ENCODE data around the gene GDI2. TPM values are rescaled to one million over a fixed set of nuclear protein-coding genes. Genes with fewer than 3 reads are reported as not detected.

Gene GDI2
- total RNA-seq, 1 experiment from 2014 or later = 321 TPM

GRCh38 chr10:5794236-5794635 is 19.0 kb downstream of the GDI2 start (continued):
- TF ChIP-seq ATF6 (CRISPR knock-in tag; IDR thresholded peaks at IDR 0.05) (no peak), TEAD1 (CRISPR knock-in tag; IDR thresholded peaks at IDR 0.05) (no peak), TEAD4 (CRISPR knock-in tag; IDR thresholded peaks at IDR 0.05) (no peak), ZNF396 (CRISPR knock-in tag; IDR thresholded peaks at IDR 0.05; ENCODE audit: borderline replicate concordance) (no peak)

GRCh38 chr10:5789626-5790025 is 23.6 kb downstream of the GDI2 start:
- no peaks in the 10 kb centered on the region for H3K27me3 Mint-ChIP-seq (ENCODE audit: low read depth)
- peak overlapping the region; percentile 4; the same call in 1 of the 2 replicates for H3K27ac Mint-ChIP-seq
- TF ChIP-seq ZBTB21 (CRISPR knock-in tag; IDR thresholded peaks at IDR 0.05; ENCODE audit: borderline replicate concordance) = no peak
- no peak for TF ChIP-seq NR2C2 (CRISPR knock-in tag; IDR thresholded peaks at IDR 0.05)
- TF ChIP-seq NFE2L1 (CRISPR knock-in tag; IDR thresholded peaks at IDR 0.05) = no peak
- no peak for TF ChIP-seq CBFB (CRISPR knock-in tag; IDR thresholded peaks at IDR 0.05; ENCODE audit: low read depth)
- TF ChIP-seq IRF2 (CRISPR knock-in tag; IDR thresholded peaks at IDR 0.05; ENCODE audit: borderline replicate concordance, low read depth) = no peak
- no peak overlapping the region for H3K4me3 Mint-ChIP-seq
- ChIA-PET POLR2A (no interaction called here), CTCF (no interaction called here)
- no peaks in the 10 kb centered on the region for H3K9me3 Mint-ChIP-seq
- H3K4me1 Mint-ChIP-seq = no peaks in the 10 kb centered on the region
- H3K36me3 Mint-ChIP-seq = peaks cover 77% of the 10 kb centered on the region
- DNase-seq (ENCODE audit: low spot score) = no peak
- no peak for ATAC-seq

GRCh38 chr10:5788969-5789368 is 24.3 kb downstream of the GDI2 start:
- ChIA-PET CTCF (no interaction called here), POLR2A (no interaction called here)
- no peaks in the 10 kb centered on the region for H3K27me3 Mint-ChIP-seq (ENCODE audit: low read depth)
- peaks cover 79% of the 10 kb centered on the region for H3K36me3 Mint-ChIP-seq
- H3K4me1 Mint-ChIP-seq = no peaks in the 10 kb centered on the region
- no peak overlapping the region; the same call in 1 of the 2 replicates for H3K27ac Mint-ChIP-seq
- no peak for TF ChIP-seq STAT6 (CRISPR knock-in tag; conservative IDR thresholded peaks at IDR 0.05; ENCODE audit: low read depth)
- no peak overlapping the region for H3K4me3 Mint-ChIP-seq
- H3K9me3 Mint-ChIP-seq = no peaks in the 10 kb centered on the region
- ATAC-seq (no peak), DNase-seq (ENCODE audit: low spot score) (no peak)

- CTCF ChIA-PET = no interaction called here
- no peak for ATAC-seq
- peaks cover 76% of the 10 kb centered on the region for H3K36me3 Mint-ChIP-seq
- H3K4me3 Mint-ChIP-seq = no peak overlapping the region
- POLR2A ChIA-PET = interaction anchor here (0.6 kb wide), 1 partner anchor 64 kb away, joined by 3 read pairs; no protein-coding TSS in a partner anchor
- H3K27me3 Mint-ChIP-seq (ENCODE audit: low read depth) = no peaks in the 10 kb centered on the region
- DNase-seq (ENCODE audit: low spot score) = no peak
- H3K9me3 Mint-ChIP-seq = no peaks in the 10 kb centered on the region
- peaks cover 5% of the 10 kb centered on the region; the same call in 1 of the 2 replicates for H3K4me1 Mint-ChIP-seq
- H3K27ac Mint-ChIP-seq = 0 out of 2 replicates have a peak overlapping the region, but pooled peaks have one; percentile 26
- TF ChIP-seq MLX (CRISPR knock-in tag; IDR thresholded peaks at IDR 0.05) = no peak
Measured at GRCh38 chr10:5783300-5783699, 29.9 kb downstream of the GDI2 start.

- no peak for ATAC-seq
- ChIA-PET CTCF (no interaction called here), POLR2A (no interaction called here)
- Mint-ChIP-seq H3K36me3 (peaks cover 76% of the 10 kb centered on the region), H3K4me3 (no peak overlapping the region), H3K27me3 (ENCODE audit: low read depth) (no peaks in the 10 kb centered on the region), H3K27ac (peak overlapping the region; percentile 84; the same call in 1 of the 2 replicates), H3K9me3 (no peaks in the 10 kb centered on the region), H3K4me1 (peaks cover 9% of the 10 kb centered on the region; the same call in 1 of the 2 replicates)
- DNase-seq (ENCODE audit: low spot score) = no peak
- TF ChIP-seq USF2 (CRISPR knock-in tag; IDR thresholded peaks at IDR 0.05) (no peak), CREB1 (CRISPR knock-in tag; IDR thresholded peaks at IDR 0.05) (no peak), ZNF219 (CRISPR knock-in tag; IDR thresholded peaks at IDR 0.05; ENCODE audit: borderline replicate concordance) (no peak), ATF1 (CRISPR knock-in tag; IDR thresholded peaks at IDR 0.05) (no peak), MXD4 (CRISPR knock-in tag; IDR thresholded peaks at IDR 0.05; ENCODE audit: borderline replicate concordance) (no peak), CTCF (IDR thresholded peaks at IDR 0.05) (no peak), ZSCAN18 (CRISPR knock-in tag; IDR thresholded peaks at IDR 0.05) (no peak)
Measured at GRCh38 chr10:5782174-5782573, 31.1 kb downstream of the GDI2 start.
